Amygdala (tissue), 56 donors: ENCODE measurements around the gene ZSCAN23.
"Not testable (repeated sequence)": the region's sequence is repeated elsewhere in the genome, so short reads cannot be mapped to it uniquely, and the experiment has no call there.

ENCODE experiments used
- DNase-seq, 56 donors: peaks; one replicate each; lab custom pipeline; 2025; lab: John Stamatoyannopoulos, UW

ZSCAN23 gene

GRCh38 chr6:28444759-28445158 lies 1.5 kb upstream of the ZSCAN23 start:
- not testable (repeated sequence) for DNase-seq

DNA sequence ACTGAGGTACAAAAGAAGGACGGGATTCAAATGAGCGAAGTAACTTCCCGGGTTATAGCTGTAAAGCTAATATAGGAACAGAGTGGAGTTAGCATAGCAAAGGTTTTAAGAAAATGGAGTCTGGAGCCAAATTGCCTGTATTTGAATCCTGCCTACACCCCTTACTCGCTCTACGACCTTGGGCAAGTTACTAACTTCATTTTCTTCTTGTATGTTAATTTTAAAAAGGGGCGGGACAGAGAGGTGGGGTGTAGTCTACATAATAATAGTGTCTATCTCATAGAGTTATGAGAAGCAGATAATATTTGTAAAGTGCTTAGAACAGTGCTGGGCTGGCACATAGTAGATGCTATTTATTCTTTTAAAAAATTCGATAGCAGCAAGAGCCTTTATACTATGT lies 705 bp downstream of the ZSCAN23 start:
- DNase-seq = no peak

DNA sequence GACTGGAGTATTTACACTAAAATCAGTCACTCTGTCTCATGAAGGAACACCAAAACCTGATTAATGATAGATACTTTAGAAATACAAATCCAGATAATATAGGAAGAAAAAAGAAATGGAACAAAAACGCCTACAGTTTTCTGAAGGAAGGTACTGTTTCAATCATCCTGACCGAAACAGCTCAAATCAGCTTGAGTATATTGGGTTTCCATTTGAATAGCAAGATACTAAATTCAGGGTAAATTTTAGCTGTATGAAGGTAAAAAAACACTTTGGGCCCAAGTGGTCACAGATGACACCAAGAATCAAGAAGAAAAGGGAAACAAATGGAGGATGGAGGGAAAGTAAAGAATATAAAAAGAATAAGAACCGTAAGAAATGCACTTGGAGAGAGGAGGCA lies 6.9 kb downstream of the ZSCAN23 start:
- no peak for DNase-seq

- DNase-seq = no peak
Measured at GRCh38 chr6:28433119-28433518, 10.2 kb downstream of the ZSCAN23 start.

- no peak for DNase-seq
Measured at GRCh38 chr6:28429781-28430180, 13.5 kb downstream of the ZSCAN23 start.

- no peak for DNase-seq
Measured at GRCh38 chr6:28425944-28426541, 17.2 kb downstream of the ZSCAN23 start.

- no peak for DNase-seq
Measured at GRCh38 chr6:28424163-28424562, 19.1 kb downstream of the ZSCAN23 start.

DNA sequence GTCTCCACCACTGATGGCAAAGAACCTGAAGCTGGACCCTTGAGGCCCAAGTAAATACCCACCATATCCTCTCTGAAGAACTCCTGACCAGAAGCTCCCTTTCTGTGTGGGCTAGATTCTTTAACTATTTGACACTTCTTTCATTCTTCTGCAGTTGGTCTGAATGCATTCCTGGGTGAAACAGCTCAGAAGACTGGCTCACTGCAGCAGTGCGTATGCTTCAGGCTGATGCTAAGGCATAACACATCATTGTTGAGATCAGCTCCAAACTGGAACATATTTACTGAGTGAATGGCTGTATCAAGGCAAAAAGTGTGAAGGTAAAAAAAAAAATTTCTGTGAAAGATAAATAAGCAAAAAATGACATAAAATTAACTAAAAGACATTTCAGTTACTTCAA lies 19.7 kb downstream of the ZSCAN23 start:
- DNase-seq = no peak

- no peak for DNase-seq
Measured at GRCh38 chr6:28413681-28414080, 29.6 kb downstream of the ZSCAN23 start.

- no peak for DNase-seq
Measured at GRCh38 chr6:28410767-28411166, 32.5 kb downstream of the ZSCAN23 start.

GRCh38 chr6:28408076-28408802 lies 35.1 kb downstream of the ZSCAN23 start:
- DNase-seq = no peak

- no peak for DNase-seq
Measured at GRCh38 chr6:28407401-28407800, 35.9 kb downstream of the ZSCAN23 start.

DNA sequence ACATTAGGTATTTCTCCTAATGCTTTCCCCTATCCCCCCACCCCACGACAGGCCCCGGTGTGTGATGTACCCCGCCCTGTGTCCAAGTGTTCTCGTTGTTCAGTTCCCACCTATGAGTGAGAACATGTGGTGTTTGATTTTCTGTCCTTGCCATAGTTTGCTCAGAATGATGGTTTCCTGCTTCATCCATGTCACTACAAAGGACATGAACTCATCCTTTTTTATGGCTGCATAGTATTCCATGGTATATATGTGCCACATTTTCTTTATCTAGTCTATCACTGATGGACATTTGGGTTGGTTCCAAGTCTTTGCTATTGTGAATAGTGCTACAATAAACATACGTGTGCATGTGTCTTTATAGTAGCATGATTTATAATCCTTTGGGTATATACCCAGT lies 39.4 kb downstream of the ZSCAN23 start:
- DNase-seq = not testable (repeated sequence)

GRCh38 chr6:28402197-28402596 lies 41.1 kb downstream of the ZSCAN23 start:
- no peak for DNase-seq

DNA sequence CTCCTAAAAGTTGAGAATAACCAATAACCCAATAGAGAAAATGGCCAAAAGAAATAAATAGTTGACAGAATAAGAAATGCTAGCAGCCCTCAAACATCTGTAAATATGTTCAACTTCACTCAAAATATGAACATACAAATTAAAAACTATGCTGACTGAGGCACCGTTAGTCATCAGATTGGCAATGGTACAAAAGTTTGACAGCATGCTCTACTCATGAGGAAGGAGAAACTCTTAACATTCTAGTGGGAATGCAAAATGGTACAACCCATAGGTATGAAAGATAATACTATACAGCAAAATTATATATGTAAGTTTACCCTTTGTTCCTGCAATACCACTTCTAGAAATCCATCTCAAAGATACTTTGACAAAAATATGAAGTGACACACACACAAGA lies 42.1 kb downstream of the ZSCAN23 start:
- no peak for DNase-seq

- DNase-seq = no peak
Measured at GRCh38 chr6:28400122-28400451, 43.2 kb downstream of the ZSCAN23 start.

DNA sequence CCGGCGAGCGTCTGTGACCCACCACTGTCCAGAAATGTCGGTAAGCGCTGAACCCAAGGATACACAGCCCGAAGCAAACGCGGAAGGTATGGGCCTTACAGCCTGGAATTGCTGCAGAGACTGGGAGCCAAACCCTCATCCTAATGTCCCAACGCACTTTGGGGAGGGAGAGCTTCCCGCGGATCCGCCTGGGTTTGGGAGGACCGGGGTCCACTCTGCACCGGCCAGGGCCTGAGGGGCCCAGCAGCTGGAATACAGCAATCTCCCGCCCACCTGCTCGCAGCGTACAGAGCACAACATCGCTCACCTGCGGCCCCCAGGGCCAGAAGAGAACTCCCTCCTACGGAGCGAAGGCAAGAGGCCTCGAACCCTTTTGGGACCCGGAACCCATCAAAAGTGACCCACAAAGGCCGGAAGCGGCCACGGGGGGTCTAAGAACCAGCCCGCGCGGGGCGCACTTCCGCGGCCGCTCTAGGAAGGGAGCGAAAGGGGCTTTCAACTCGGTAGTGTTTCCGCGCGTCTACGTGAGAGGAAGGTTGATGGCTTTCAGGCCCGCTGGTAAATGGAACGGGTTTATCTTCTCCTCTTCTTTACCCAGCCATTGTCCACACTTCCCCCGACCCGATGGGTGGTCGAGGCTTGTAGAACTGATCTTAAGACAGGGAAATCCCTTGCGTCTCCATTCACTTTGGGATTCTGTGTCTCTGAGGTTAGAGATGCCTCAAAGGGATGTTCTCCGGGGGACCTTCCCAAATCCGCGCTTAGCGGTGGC lies 43.8 kb downstream of the ZSCAN23 start, which contains the start of gene ZSCAN12:
Gene ZSCAN12 (minus strand): TSS at position 398 of the 772 bp plus-strand sequence. CDS start 1,342 bp downstream, outside the sequence.
- peak in 55 of 56 donors; percentile 16 to 85 (median 68) for DNase-seq

GRCh38 chr6:28395918-28396317 lies 47.4 kb downstream of the ZSCAN23 start:
- DNase-seq = no peak

GRCh38 chr6:28393912-28394662 lies 49.2 kb downstream of the ZSCAN23 start:
- no peak for DNase-seq

DNA sequence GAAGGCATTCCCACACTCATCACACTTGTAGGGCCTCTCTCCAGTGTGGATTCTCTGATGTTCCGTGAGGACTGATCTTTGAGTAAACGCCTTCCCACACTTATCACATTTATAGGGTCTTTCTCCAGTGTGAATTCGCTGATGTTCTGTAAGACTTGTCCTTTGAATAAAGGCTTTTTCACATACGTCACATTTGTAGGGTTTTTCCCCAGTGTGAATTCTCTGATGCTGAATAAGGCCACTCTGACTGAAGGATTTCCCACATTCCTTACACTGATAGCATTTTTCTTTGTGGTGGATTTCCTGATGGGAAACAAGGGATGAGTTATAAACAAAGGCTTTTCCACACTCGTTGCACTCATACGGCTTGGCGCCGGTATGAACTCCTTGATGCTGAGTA lies 52.6 kb downstream of the ZSCAN23 start:
- DNase-seq = no peak

DNA sequence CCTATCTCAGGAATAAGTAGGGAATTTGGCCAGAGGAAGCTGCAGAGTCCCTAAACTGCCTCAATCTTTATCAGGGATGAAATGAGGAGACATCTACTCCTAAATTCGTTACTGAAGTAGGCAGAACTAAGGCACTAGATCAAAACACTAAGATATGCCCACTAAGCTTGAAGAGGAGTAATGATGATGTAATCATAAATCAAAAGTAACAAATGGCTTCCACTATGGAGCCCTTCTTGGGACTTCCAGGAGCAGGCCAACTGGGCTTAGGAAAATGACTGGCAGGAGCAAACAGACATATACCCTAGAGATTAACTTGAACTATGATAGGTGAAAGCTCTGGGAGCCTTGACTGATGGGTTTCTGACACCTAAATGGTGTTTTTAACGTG lies 59.2 kb downstream of the ZSCAN23 start:
- DNase-seq = no peak
